H9 (cell line): ENCODE measurements around the gene SYVN1. TPM values are rescaled to one million over a fixed set of nuclear protein-coding genes. Genes with fewer than 3 reads are reported as not detected.

Experiments
- DNase-seq: peaks from one replicate; pipeline ENCODE4 v3.0.0-alpha.2; 2017
- H2AFZ ChIP-seq: one replicate; pipeline ENCODE4 v1.6.1; 2013; ENCODE audit warnings: mild to moderate bottlenecking, low read length, control low read depth, moderate library complexity
- H2AK5ac ChIP-seq: 2 replicates; pipeline ENCODE4 v1.6.1; 2013; ENCODE audit warnings: low read length, control low read depth, mixed read lengths; ENCODE audit not compliant: insufficient read length
- H2BK120ac ChIP-seq: one replicate; pipeline ENCODE4 v1.6.1; 2013; ENCODE audit warnings: low read depth, mild to moderate bottlenecking, low read length, control low read depth, inconsistent platforms; ENCODE audit not compliant: poor library complexity, severe bottlenecking
- H2BK12ac ChIP-seq: 2 replicates; pipeline ENCODE4 v1.6.1; 2013; ENCODE audit warnings: low read length, control low read depth, mixed read lengths, low read depth; ENCODE audit not compliant: insufficient read length
- H2BK15ac ChIP-seq: 2 replicates; pipeline ENCODE4 v1.6.1; 2013; ENCODE audit warnings: low read depth, low read length, control low read depth
- H2BK20ac ChIP-seq: one replicate; pipeline ENCODE4 v1.6.1; 2013; ENCODE audit warnings: low read depth, mild to moderate bottlenecking, low read length, control low read depth, inconsistent platforms; ENCODE audit not compliant: poor library complexity, severe bottlenecking
- H2BK5ac ChIP-seq: 2 replicates; pipeline ENCODE4 v1.6.1; 2013; ENCODE audit warnings: low read length, control low read depth, mixed read lengths; ENCODE audit not compliant: insufficient read length
- H3K14ac ChIP-seq: 2 replicates; pipeline ENCODE4 v1.6.1; 2013; ENCODE audit warnings: low read length, control low read depth; ENCODE audit not compliant: insufficient read depth
- H3K18ac ChIP-seq: 2 replicates; pipeline ENCODE4 v1.6.1; 2013; ENCODE audit warnings: low read depth, mild to moderate bottlenecking, mixed read lengths, low read length, control low read depth; ENCODE audit not compliant: insufficient read length
- H3K23ac ChIP-seq: 2 replicates; pipeline ENCODE4 v1.6.1; 2013; ENCODE audit warnings: low read length, control low read depth, mixed read lengths, low read depth; ENCODE audit not compliant: insufficient read length
- H3K23me2 ChIP-seq: 2 replicates; pipeline ENCODE4 v1.6.1; 2013; ENCODE audit warnings: low read depth, mild to moderate bottlenecking, mixed read lengths, low read length, control low read depth; ENCODE audit not compliant: insufficient read length, poor library complexity, severe bottlenecking
- H3K27ac ChIP-seq: 2 replicates; pipeline ENCODE4 v1.5.1; 2013; ENCODE audit warnings: low read length, control low read depth, mixed read lengths, low read depth; ENCODE audit not compliant: insufficient read length
- H3K27me3 ChIP-seq: 2 replicates; pipeline ENCODE4 v1.6.1; 2013; ENCODE audit warnings: low read length, control low read depth, inconsistent platforms; ENCODE audit not compliant: insufficient read depth
- H3K4ac ChIP-seq: 2 replicates; pipeline ENCODE4 v1.6.1; 2013; ENCODE audit warnings: low read depth, mild to moderate bottlenecking, control low read depth, inconsistent platforms, low read length, moderate library complexity
- H3K4me1 ChIP-seq: 2 replicates; pipeline ENCODE4 v1.6.1; 2013; ENCODE audit warnings: low read length, control low read depth, inconsistent platforms; ENCODE audit not compliant: insufficient read depth
- H3K4me2 ChIP-seq: 2 replicates; pipeline ENCODE4 v1.6.1; 2013; ENCODE audit warnings: low read length, control low read depth, mixed read lengths; ENCODE audit not compliant: insufficient read length, insufficient read depth
- H3K56ac ChIP-seq: 2 replicates; pipeline ENCODE4 v1.6.1; 2013; ENCODE audit warnings: low read depth, mild to moderate bottlenecking, mixed read lengths, low read length, control low read depth; ENCODE audit not compliant: insufficient read length
- H3K79me1 ChIP-seq: 2 replicates; pipeline ENCODE4 v1.6.1; 2013; ENCODE audit warnings: low read depth, mild to moderate bottlenecking, moderate library complexity, low read length, control low read depth, inconsistent platforms; ENCODE audit not compliant: insufficient read depth, poor library complexity, severe bottlenecking
- H3K79me2 ChIP-seq: 2 replicates; pipeline ENCODE4 v1.6.1; 2013; ENCODE audit warnings: low read length, control low read depth, inconsistent platforms; ENCODE audit not compliant: insufficient read depth
- H3K9ac ChIP-seq: 2 replicates; pipeline ENCODE4 v1.6.1; 2013; ENCODE audit warnings: low read length, control low read depth, mixed read lengths; ENCODE audit not compliant: insufficient read length; ENCODE audit errors: extremely low read depth
- H3K9me3 ChIP-seq: one replicate; pipeline ENCODE4 v1.6.1; 2013; ENCODE audit warnings: low read depth, low read length, inconsistent platforms; ENCODE audit not compliant: control insufficient read depth
- H3T11ph ChIP-seq: one replicate; pipeline ENCODE4 v1.6.1; 2013; ENCODE audit warnings: mild to moderate bottlenecking, low read length, control low read depth, inconsistent platforms
- H4K20me1 ChIP-seq: one replicate; pipeline ENCODE4 v1.6.1; 2013; ENCODE audit not compliant: control insufficient read depth, insufficient read length, insufficient read depth
- H4K5ac ChIP-seq: 2 replicates; pipeline ENCODE4 v1.6.1; 2013; ENCODE audit warnings: low read depth, mild to moderate bottlenecking, mixed read lengths, low read length, control low read depth; ENCODE audit not compliant: insufficient read length
- H4K8ac ChIP-seq: replicated peaks from 2 replicates; pipeline ENCODE4 v1.6.1; 2013; ENCODE audit warnings: low read length, control low read depth, mixed read lengths, low read depth; ENCODE audit not compliant: insufficient read length
- H4K91ac ChIP-seq: 2 replicates; pipeline ENCODE4 v1.6.1; 2013; ENCODE audit warnings: low read depth, mild to moderate bottlenecking, moderate library complexity, mixed read lengths, low read length, control low read depth; ENCODE audit not compliant: insufficient read length
- H3K27ac Mint-ChIP-seq, 3 experiments: 2 replicates in 2 of 3; 3 replicates in 1 of 3; pipeline ENCODE4 v1.8.0; 2020 to 2021; ENCODE audit warnings: mixed read lengths in 3 of 3, mild to moderate bottlenecking in 1 of 3, moderate library complexity in 1 of 3
- H3K27me3 Mint-ChIP-seq: 2 replicates; pipeline ENCODE4 v1.8.0; 2021; ENCODE audit warnings: low read depth, mild to moderate bottlenecking, moderate library complexity, mixed read lengths
- H3K36me3 Mint-ChIP-seq, 3 experiments: 2 replicates in 2 of 3; 3 replicates in 1 of 3; pipeline ENCODE4 v1.8.0; 2020 to 2021; ENCODE audit warnings: low read depth in 3 of 3, mixed read lengths in 3 of 3; ENCODE audit not compliant: insufficient read depth in 1 of 3
- H3K4me1 Mint-ChIP-seq, 2 experiments: 2 replicates each; pipeline ENCODE4 v1.8.0; 2020; ENCODE audit warnings: mixed read lengths in 2 of 2
- H3K4me3 Mint-ChIP-seq, 2 experiments: 2 replicates in 1 of 2; 3 replicates in 1 of 2; pipeline ENCODE4 v1.8.0; 2020 to 2021; ENCODE audit warnings: mild to moderate bottlenecking in 2 of 2, mixed read lengths in 2 of 2, moderate library complexity in 1 of 2
- H3K9me3 Mint-ChIP-seq, 2 experiments: 2 replicates in 1 of 2; 3 replicates in 1 of 2; pipeline ENCODE4 v1.8.0; 2020; ENCODE audit warnings: mild to moderate bottlenecking in 2 of 2, mixed read lengths in 2 of 2, moderate library complexity in 1 of 2
- CTCF ChIP-seq: fragments of 200-600 bp; sonication (generic); conservative IDR thresholded peaks from 3 replicates; pipeline ENCODE4 v1.8.0; 2021; ENCODE audit warnings: antibody characterized with exemption, mild to moderate bottlenecking
- WGBS: extraction: QIAGEN DNeasy Blood & Tissue Kit; methylation state at CpG from one replicate; pipeline ENCODE4 v1.1.7; 2013; ENCODE audit warnings: missing lambda C conversion rate, low lambda C conversion rate, mixed read lengths; ENCODE audit not compliant: insufficient read length; ENCODE audit errors: extremely low coverage; 5-methylcytosine and 5-hydroxymethylcytosine counted together
- total RNA-seq: library from RNA; stranded (reverse); gene quantifications from 2 replicates; pipeline ENCODE4 v1.2.1, GENCODE V29; 2021

SYVN1 gene
- total RNA-seq, 1 experiment from 2014 or later: 31.6 TPM

GRCh38 chr11:65156256-65156655, 21.9 kb upstream of the SYVN1 start:
- Histone ChIP-seq H2BK5ac (no peak overlapping the region), H3K4me1 (no peaks in the 10 kb centered on the region), H3K27ac (no peak overlapping the region), H4K91ac (no peak overlapping the region), H3K9ac (no peak overlapping the region), H2BK15ac (no peak overlapping the region), H3K23me2 (no peaks in the 10 kb centered on the region), H4K8ac (no peak overlapping the region), H3K27me3 (no peaks in the 10 kb centered on the region), H2BK120ac (no peak overlapping the region), H4K5ac (no peak overlapping the region), H3K9me3 (no peaks in the 10 kb centered on the region), H2BK12ac (no peak overlapping the region), H3K4me2 (no peak overlapping the region), H3K79me2 (no peaks in the 10 kb centered on the region), H4K20me1 (no peaks in the 10 kb centered on the region), H2AFZ (no peak overlapping the region), H3K4ac (no peak overlapping the region), H3K79me1 (no peaks in the 10 kb centered on the region), H3K14ac (no peak overlapping the region), H3K56ac (no peak overlapping the region), H2BK20ac (no peak overlapping the region), H2AK5ac (no peak overlapping the region), H3K23ac (no peak overlapping the region), H3T11ph (no peak overlapping the region), H3K18ac (no peak overlapping the region)
- Mint-ChIP-seq H3K4me1 (no peaks in the 10 kb centered on the region), H3K9me3 (no peaks in the 10 kb centered on the region), H3K27ac (no peak overlapping the region), H3K27me3 (peaks cover 18% of the 10 kb centered on the region), H3K36me3 (no peaks in the 10 kb centered on the region), H3K4me3 (no peak overlapping the region)
- no CpG with 5 or more reads among the region's 3 CpGs for WGBS
- no peak for DNase-seq
- no peak for TF ChIP-seq CTCF
